AG04449 (cell line): ENCODE measurements around the gene CACNA2D4.
A peak's percentile ranks its signal among the peaks of the same experiment; 100 is the strongest.

Experiments used
- CTCF ChIA-PET: fragments of 350-600 bp; formaldehyde crosslinking; extraction: SDS; loops from one replicate; lab custom pipeline; 2021; ENCODE audit warnings: antibody characterized with exemption; lab: Yijun Ruan, JAX
- POLR2A ChIA-PET: fragments of 400-600, 350-600 bp; formaldehyde crosslinking; extraction: SDS; loops from one replicate; lab custom pipeline; 2020; ENCODE audit warnings: antibody characterized with exemption, inconsistent platforms; lab: Yijun Ruan, JAX
- DNase-seq: peaks from one replicate; pipeline ENCODE4 v3.0.0-alpha.2; 2010; ENCODE audit warnings: low read depth, low spot score
- H3K4me3 ChIP-seq: 2 replicates; pipeline ENCODE4 v1.5.1; 2011; ENCODE audit warnings: low read depth, mild to moderate bottlenecking, control low read depth, low read length
- TF ChIP-seq, protein P1 (sequence below): IDR thresholded peaks from one replicate; pipeline ENCODE4 v1.5.1; 2011; ENCODE audit warnings: mild to moderate bottlenecking, moderate library complexity, low read length, control low read depth, inconsistent platforms; ENCODE audit not compliant: insufficient read depth; ENCODE audit errors: missing control alignments

CACNA2D4 gene

DNA sequence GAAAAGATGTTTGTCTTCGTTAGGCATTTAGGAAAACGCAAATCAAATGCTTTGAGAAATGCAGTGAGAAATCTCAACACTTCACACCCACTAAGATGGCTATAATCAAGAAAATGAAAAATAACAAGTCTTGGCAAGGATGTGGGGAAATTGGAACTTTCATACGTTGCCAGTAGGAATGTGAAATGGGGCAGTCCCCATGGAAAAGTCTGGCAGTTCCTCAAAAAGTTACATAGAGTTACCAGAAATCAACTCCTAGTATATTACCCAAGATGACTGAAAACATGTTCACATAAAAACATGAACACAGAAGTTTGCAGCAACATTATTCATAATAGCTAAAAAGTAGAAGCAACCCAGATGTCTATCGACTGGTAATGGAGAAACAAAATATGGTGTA lies 139.5 kb downstream of the CACNA2D4 start:
- ChIA-PET CTCF (interaction anchor here (2.0 to 2.1 kb wide), 2 partner anchors 12 to 145 kb away, joined by 8 to 9 read pairs; no protein-coding TSS in a partner anchor), POLR2A (no interaction called here)
- TF ChIP-seq, protein P1, sequence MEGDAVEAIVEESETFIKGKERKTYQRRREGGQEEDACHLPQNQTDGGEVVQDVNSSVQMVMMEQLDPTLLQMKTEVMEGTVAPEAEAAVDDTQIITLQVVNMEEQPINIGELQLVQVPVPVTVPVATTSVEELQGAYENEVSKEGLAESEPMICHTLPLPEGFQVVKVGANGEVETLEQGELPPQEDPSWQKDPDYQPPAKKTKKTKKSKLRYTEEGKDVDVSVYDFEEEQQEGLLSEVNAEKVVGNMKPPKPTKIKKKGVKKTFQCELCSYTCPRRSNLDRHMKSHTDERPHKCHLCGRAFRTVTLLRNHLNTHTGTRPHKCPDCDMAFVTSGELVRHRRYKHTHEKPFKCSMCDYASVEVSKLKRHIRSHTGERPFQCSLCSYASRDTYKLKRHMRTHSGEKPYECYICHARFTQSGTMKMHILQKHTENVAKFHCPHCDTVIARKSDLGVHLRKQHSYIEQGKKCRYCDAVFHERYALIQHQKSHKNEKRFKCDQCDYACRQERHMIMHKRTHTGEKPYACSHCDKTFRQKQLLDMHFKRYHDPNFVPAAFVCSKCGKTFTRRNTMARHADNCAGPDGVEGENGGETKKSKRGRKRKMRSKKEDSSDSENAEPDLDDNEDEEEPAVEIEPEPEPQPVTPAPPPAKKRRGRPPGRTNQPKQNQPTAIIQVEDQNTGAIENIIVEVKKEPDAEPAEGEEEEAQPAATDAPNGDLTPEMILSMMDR, result no peak
- H3K4me3 ChIP-seq, result no peak overlapping the region
- DNase-seq, result no peak

DNA sequence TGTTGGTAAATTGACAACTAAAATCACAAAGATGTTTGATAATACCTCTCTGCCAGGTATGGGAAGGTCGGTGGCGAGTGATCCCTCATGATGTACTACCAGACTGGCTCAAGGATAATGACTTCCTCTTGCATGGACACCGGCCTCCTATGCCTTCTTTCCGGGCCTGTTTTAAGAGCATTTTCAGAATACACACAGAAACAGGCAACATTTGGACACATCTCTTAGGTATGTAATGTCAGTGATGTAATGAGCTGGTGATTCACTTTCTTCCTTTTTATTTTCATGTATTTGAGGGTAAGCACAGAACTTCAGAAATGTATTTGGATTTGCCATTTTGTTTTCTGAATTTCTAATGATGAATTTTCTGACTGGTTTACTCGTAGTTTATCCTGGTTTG lies 140.7 kb downstream of the CACNA2D4 start:
- CTCF ChIA-PET, result interaction anchor here (1.0 kb wide), 2 partner anchors 13 to 162 kb away, joined by 3 read pairs; no protein-coding TSS in a partner anchor
- TF ChIP-seq, protein P1, result no peak
- DNase-seq, result peak; percentile 42
- POLR2A ChIA-PET, result no interaction called here
- no peak overlapping the region for H3K4me3 ChIP-seq

DNA sequence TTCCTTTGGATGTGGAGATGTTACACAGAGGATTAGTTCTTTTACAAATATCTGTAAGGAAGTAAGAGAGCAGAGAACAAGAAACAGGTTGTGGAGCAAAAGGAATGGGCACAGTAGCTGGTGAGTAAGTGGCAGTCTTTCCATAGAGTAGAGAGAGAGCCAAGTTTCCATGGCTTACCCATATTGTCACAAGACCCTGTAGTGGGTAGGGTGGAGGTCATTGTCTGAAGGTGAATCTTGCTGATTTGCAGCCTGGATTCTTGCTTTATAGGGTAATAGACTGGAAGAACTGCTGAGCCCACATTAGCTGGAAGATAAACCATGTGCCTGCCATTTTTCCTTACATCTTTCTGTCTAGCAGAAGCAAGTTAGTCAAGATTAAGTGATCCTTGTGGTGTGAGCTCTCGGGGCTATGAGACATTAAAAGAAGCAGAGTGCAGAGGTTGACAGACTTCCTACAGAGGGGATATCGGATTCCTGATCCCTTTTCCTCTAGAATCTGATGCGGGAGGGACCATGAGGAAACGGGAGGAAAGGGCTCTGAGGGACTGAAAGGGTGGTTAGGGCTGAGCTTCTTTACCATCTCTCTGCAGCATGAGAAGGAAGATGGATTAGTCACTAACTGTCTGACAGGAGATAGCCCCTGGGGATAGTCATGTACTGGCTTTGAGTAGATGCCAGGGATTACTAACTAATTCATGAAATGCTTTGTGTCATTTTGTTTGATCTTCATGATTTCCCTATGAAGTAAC lies 142.1 kb downstream of the CACNA2D4 start:
- ChIA-PET POLR2A (interaction anchor here (0.9 kb wide), 1 partner anchor 86 kb away, joined by 4 read pairs; the partner anchor contains the start of gene ADIPOR2), CTCF (interaction anchor here (1.0 to 2.6 kb wide), 5 partner anchors 14 to 164 kb away, joined by 3 to 16 read pairs (median 5); no protein-coding TSS in a partner anchor)
- H3K4me3 ChIP-seq, result no peak overlapping the region
- DNase-seq, result peak; percentile 12
- TF ChIP-seq, protein P1, result no peak

DNA sequence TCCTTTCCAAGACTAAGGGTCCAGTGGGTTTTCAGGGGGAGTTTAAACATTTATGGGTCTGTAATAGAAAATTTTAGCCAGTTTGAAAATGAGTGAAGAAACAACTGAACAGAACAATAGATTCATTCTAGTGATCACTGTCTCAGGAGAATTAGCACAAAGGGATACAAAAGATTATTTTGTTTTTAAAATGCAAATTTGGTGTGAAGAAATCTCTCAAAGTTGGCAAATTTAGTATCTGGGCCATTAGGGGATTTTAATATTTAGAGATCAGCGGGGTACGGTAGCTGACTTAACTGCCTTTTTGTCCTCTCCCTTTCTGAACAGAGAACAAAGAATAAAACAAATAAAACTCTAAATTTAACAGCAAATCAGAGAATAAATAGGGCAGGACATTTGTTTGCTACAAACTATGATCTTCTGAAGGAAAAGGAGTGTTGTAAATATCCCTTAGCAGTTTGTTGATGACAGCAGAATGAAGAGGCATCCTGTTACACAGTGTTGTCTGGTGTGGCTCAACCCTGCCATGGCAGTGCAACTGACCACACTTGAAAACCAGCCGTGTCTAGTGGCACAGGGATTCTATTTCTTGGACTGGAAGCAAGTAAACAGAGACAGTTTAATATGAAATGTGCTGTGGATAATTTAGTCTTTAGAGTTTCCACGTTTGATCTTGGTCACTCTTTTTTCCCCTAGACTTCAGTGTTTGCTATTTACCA lies 144.4 kb downstream of the CACNA2D4 start:
- no peak for DNase-seq
- ChIA-PET CTCF (interaction anchor here (0.7 to 2.6 kb wide), 3 partner anchors 16 to 166 kb away, joined by 3 to 16 read pairs (median 4); no protein-coding TSS in a partner anchor), POLR2A (no interaction called here)
- no peak overlapping the region for H3K4me3 ChIP-seq
- TF ChIP-seq, protein P1, result no peak

DNA sequence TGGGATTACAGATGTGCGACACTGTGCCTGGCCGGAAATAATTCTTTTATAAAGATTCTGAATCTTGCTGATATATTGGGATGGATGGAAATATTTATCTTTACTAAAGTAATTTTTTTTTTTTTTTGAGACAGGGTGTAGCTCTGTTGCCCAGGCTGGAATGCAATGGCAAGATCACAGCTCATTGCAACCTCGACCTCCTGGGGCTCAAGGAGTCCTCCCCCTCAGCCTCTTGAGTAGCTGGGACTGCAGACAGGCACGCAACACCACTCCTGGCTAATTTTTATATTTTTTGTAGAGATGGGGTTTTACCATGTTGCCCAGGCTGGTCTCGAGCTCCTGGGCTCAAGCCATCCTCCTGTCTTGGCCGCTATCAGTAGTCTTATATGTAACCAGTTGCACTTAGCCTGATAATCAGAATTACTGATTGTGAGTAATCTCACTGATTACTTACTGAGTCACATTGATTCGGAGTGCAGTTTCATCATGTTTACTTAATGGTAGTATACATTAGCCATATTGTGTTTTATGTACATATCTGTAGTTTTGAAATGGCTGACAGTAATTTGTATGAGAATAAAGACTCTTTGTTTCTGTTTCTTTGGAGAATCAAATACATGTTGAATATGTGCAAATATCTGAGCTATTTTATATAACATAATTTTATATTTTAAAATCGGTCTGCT lies 148.5 kb downstream of the CACNA2D4 start:
- H3K4me3 ChIP-seq, result no peak overlapping the region
- TF ChIP-seq, protein P1, result no peak
- POLR2A ChIA-PET, result no interaction called here
- DNase-seq, result no peak
- CTCF ChIA-PET, result interaction anchor here (0.9 to 1.5 kb wide), 3 partner anchors 21 to 117 kb away, joined by 3 to 7 read pairs (median 3); no protein-coding TSS in a partner anchor

DNA sequence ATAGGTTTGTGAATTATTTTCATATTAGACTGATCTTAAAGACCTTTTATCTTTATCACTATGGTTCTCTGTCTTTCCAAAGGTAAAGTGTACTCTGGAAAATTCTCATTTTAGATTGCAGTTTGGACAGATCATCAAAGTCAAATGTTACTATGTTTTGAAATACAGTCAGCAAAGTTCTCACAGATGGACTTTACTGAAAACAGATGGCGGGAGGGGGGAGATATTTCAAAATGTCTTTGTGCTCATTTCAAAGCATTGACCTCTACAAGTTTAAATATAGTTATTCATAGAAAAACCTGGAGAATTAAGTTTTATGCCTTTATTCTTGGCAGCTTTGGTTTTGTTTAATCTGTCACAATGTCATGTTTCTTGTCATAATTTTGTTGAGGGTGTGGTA lies 149.8 kb downstream of the CACNA2D4 start:
- DNase-seq, result no peak
- TF ChIP-seq, protein P1, result no peak
- H3K4me3 ChIP-seq, result no peak overlapping the region
- ChIA-PET POLR2A (no interaction called here), CTCF (no interaction called here)
